ENCODE measurements around the gene EID2B. TPM values are rescaled to one million over a fixed set of nuclear protein-coding genes. Genes with fewer than 3 reads are reported as not detected.

The EID2B gene
- total RNA-seq, 1 experiment from 2014 or later: 2.3 TPM

DNA sequence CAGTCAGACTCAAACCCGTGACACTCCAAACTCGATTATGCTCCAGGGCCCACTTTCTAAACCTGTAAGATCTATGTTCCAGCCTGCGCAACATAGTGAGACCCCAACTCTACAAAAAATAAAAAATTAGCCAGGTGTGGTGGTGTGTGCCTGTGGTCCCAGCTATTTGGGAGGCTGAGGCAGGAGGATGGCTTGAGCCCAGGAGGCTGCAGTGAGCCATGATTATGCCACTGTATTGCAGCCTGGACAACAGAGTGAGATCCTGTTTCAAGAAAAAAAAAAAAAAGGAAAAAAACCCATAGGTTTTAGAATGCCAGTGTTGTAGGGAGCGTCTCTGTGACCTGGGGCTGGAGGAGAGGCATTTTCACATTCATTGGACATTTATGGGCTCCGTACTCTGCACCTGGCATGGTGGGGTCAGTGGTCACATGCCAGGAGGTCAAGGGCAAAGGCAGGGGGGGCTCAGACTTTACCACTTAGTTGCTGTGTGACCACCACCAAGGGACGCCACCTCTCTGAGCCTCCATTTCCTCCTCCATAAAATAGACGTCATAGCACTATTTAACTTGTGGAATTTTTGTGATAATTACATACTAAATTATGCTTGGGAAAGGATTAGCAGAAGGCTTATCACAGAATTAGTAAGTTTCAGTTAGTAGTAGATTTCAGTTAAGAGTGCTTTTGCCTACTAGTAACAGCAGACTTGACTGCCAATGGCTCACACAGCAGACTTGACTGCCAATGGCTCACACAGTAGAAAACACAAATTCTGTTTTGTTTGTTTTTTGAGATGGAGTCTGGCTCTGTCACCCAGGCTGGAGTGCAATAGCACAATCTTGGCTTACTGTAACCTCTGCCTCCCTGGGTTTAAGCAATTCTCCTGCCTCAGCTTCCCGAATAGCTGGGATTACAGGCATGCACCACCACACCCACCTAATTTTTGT, 11.8 kb downstream of the EID2B start:
- Histone ChIP-seq H3K4me2 (no peak overlapping the region), H3F3A (ENCODE audit: insufficient read depth, low read depth) (peaks cover 4% of the 10 kb centered on the region; the same call in 1 of the 2 replicates), H3K36me3 (ENCODE audit: low read depth) (no peaks in the 10 kb centered on the region), H3K4me1 (replicated peaks; ENCODE audit: insufficient read depth) (no peaks in the 10 kb centered on the region), H3K27ac (no peak overlapping the region), H4K20me1 (ENCODE audit: insufficient read depth) (no peaks in the 10 kb centered on the region), H3K9me3 (ENCODE audit: insufficient read depth, low read depth) (no peaks in the 10 kb centered on the region), H3K27me3 (ENCODE audit: insufficient read depth, low read depth) (peaks cover 3% of the 10 kb centered on the region; the same call in 1 of the 2 replicates), H3K9me2 (ENCODE audit: insufficient read depth) (no peaks in the 10 kb centered on the region), H3K79me2 (ENCODE audit: low read depth) (no peaks in the 10 kb centered on the region), H3K4me3 (no peak overlapping the region), H2AFZ (no peak overlapping the region)
- TF ChIP-seq, protein P1, sequence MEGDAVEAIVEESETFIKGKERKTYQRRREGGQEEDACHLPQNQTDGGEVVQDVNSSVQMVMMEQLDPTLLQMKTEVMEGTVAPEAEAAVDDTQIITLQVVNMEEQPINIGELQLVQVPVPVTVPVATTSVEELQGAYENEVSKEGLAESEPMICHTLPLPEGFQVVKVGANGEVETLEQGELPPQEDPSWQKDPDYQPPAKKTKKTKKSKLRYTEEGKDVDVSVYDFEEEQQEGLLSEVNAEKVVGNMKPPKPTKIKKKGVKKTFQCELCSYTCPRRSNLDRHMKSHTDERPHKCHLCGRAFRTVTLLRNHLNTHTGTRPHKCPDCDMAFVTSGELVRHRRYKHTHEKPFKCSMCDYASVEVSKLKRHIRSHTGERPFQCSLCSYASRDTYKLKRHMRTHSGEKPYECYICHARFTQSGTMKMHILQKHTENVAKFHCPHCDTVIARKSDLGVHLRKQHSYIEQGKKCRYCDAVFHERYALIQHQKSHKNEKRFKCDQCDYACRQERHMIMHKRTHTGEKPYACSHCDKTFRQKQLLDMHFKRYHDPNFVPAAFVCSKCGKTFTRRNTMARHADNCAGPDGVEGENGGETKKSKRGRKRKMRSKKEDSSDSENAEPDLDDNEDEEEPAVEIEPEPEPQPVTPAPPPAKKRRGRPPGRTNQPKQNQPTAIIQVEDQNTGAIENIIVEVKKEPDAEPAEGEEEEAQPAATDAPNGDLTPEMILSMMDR (conservative IDR thresholded peaks at IDR 0.05): no peak
- TF ChIP-seq EZH2 (IDR thresholded peaks at IDR 0.05; ENCODE audit: low read depth): no peak
- CTCF ChIA-PET: no interaction called here
- DNase-seq: no peak
- no TSS peak for BruUV-seq (replicated peaks)
- intact Hi-C loops (cut with micrococcal nuclease; ENCODE audit: unreplicated experiment): no loop called here
- POLR2A ChIA-PET (ENCODE audit: unreplicated experiment): no interaction called here

- peaks cover 4% of the 10 kb centered on the region; the same call in 1 of the 2 replicates for H3F3A ChIP-seq (ENCODE audit: insufficient read depth, low read depth)
- CTCF ChIA-PET: interaction anchor here (1.4 kb wide), 1 partner anchor 79 kb away, joined by 20 read pairs; no protein-coding TSS in a partner anchor
- H4K20me1 ChIP-seq (ENCODE audit: insufficient read depth): no peaks in the 10 kb centered on the region
- H3K4me2 ChIP-seq: peak overlapping the region; percentile 77
- H2AFZ ChIP-seq: no peak overlapping the region
- H3K9me3 ChIP-seq (ENCODE audit: insufficient read depth, low read depth): no peaks in the 10 kb centered on the region
- H3K4me3 ChIP-seq: peak overlapping the region; percentile 38; the same call in 1 of the 2 replicates
- H3K79me2 ChIP-seq (ENCODE audit: low read depth): no peaks in the 10 kb centered on the region
- POLR2A ChIA-PET (ENCODE audit: unreplicated experiment): interaction anchor here (0.9 kb wide), 1 partner anchor 83 kb away, joined by 19 read pairs; the partner anchor contains the start of gene RPS16
- H3K9me2 ChIP-seq (ENCODE audit: insufficient read depth): no peaks in the 10 kb centered on the region
- no peaks in the 10 kb centered on the region for H3K4me1 ChIP-seq (replicated peaks; ENCODE audit: insufficient read depth)
- no TSS peak for BruUV-seq (replicated peaks)
- intact Hi-C loops (cut with micrococcal nuclease; ENCODE audit: unreplicated experiment): no loop called here
- TF ChIP-seq EZH2 (IDR thresholded peaks at IDR 0.05; ENCODE audit: low read depth): no peak
- TF ChIP-seq, protein P1 (conservative IDR thresholded peaks at IDR 0.05): no peak
- no peak overlapping the region for H3K27ac ChIP-seq
- peaks cover 3% of the 10 kb centered on the region; the same call in 1 of the 2 replicates for H3K27me3 ChIP-seq (ENCODE audit: insufficient read depth, low read depth)
- peak in 1 of 2 experiments; percentile 38 for DNase-seq
- H3K36me3 ChIP-seq (ENCODE audit: low read depth): no peaks in the 10 kb centered on the region
These were observed 13.7 kb downstream of the EID2B start for GRCh38 chr19:39518975-39519374.

DNA sequence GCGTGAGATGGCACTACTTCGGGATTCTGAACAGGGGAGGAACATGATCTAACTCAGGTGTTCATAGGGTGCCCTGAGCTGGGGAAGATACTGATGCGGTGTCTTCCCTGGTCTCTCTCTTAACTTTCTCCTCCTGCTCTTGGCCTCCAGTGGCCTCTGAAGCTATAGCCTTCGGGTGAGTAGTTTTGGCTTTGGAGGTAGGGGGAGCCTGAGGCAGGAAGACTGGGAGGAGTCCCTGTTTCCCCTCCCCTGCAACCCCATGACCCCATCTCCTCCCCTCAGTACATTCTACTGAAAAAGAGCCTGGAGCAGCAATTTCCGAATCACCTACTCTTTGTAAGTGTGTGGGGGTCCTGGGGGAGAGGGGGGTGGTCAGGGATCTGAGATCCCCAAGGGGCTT, 14.2 kb downstream of the EID2B start:
- intact Hi-C loops (cut with micrococcal nuclease; ENCODE audit: unreplicated experiment): no loop called here
- no peaks in the 10 kb centered on the region for H4K20me1 ChIP-seq (ENCODE audit: insufficient read depth)
- peak overlapping the region; percentile 38; the same call in 1 of the 2 replicates for H3K4me3 ChIP-seq
- TF ChIP-seq, protein P1 (conservative IDR thresholded peaks at IDR 0.05): no peak
- TF ChIP-seq EZH2 (IDR thresholded peaks at IDR 0.05; ENCODE audit: low read depth): no peak
- no peaks in the 10 kb centered on the region for H3K36me3 ChIP-seq (ENCODE audit: low read depth)
- H3K9me2 ChIP-seq (ENCODE audit: insufficient read depth): no peaks in the 10 kb centered on the region
- no peak overlapping the region for H2AFZ ChIP-seq
- no TSS peak for BruUV-seq (replicated peaks)
- no peak for DNase-seq
- H3K27ac ChIP-seq: no peak overlapping the region
- H3F3A ChIP-seq (ENCODE audit: insufficient read depth, low read depth): peaks cover 4% of the 10 kb centered on the region; the same call in 1 of the 2 replicates
- H3K4me1 ChIP-seq (replicated peaks; ENCODE audit: insufficient read depth): no peaks in the 10 kb centered on the region
- H3K9me3 ChIP-seq (ENCODE audit: insufficient read depth, low read depth): no peaks in the 10 kb centered on the region
- H3K79me2 ChIP-seq (ENCODE audit: low read depth): no peaks in the 10 kb centered on the region
- peak overlapping the region; percentile 77 for H3K4me2 ChIP-seq
- peaks cover 3% of the 10 kb centered on the region; the same call in 1 of the 2 replicates for H3K27me3 ChIP-seq (ENCODE audit: insufficient read depth, low read depth)
- POLR2A ChIA-PET (ENCODE audit: unreplicated experiment): interaction anchor here (0.5 to 0.9 kb wide), 3 partner anchors 83 to 900 kb away, joined by 3 to 19 read pairs (median 11); partner anchors contain the start of genes EIF3K and RPS16
- CTCF ChIA-PET: interaction anchor here (0.6 to 1.4 kb wide), 3 partner anchors 20 to 97 kb away, joined by 4 to 20 read pairs (median 5); no protein-coding TSS in a partner anchor
